ENCODE results near the gene CDY2B. TPM values are rescaled to one million over a fixed set of nuclear protein-coding genes. Genes with fewer than 3 reads are reported as not detected.
"Not testable (repeated sequence)": the region's sequence is repeated elsewhere in the genome, so short reads cannot be mapped to it uniquely, and the experiment has no call there.

The CDY2B gene
- total RNA-seq, 1 experiment from 2014 or later: not detected

DNA sequence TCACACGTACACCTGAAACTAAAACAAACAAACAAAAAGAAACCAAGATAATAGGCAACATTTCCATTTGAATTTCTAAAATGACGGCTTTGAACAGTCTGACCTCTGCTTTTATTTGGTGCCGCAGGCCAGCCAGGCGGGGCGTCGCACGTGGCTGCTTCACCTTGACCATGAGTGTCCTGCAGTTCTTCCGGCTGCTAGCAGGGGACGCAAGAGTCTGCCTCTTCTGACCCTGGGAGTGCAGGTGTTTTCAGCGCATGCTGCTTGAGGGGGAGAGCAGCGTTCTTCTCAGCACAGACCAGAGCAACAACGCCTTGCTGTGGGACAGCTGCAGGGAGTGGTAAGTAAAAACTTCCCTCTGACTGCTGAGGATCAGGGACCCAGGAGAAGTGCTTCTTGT is 47.9 kb downstream of the CDY2B start:
- H3K79me2 ChIP-seq (ENCODE audit: insufficient read depth, low read length); POLR2A ChIA-PET; H3K27ac ChIP-seq (ENCODE audit: low read depth, low read length); DNase-seq (ENCODE audit: low read depth, low spot score); H3K27me3 ChIP-seq (ENCODE audit: insufficient read depth, low read length); H4K20me1 ChIP-seq (ENCODE audit: insufficient read depth); ATAC-seq; H3K9me3 ChIP-seq (ENCODE audit: control insufficient read depth in 1 of 2, insufficient read depth in 1 of 2, low read depth in 1 of 2, low read length in 2 of 2); H3K9ac ChIP-seq (ENCODE audit: low read length); intact Hi-C loops (cut with micrococcal nuclease); H3K4me3 ChIP-seq (replicated peaks in 1 of 2; ENCODE audit: low read depth in 1 of 2, low read length in 2 of 2); H2AFZ ChIP-seq (ENCODE audit: low read depth, low read length, poor library complexity, severe bottlenecking); RAD21 ChIA-PET (ENCODE audit: low non-redundant PET in 1 of 2, low total read pairs in 2 of 2, uncharacterized antibody in 2 of 2, unreplicated experiment in 2 of 2); H3K36me3 ChIP-seq (ENCODE audit: control insufficient read depth in 1 of 2, insufficient read depth in 2 of 2, low read length in 2 of 2); BruUV-seq (replicated peaks); H3K4me1 ChIP-seq (ENCODE audit: control insufficient read depth in 1 of 2, insufficient read depth in 2 of 2, low read length in 2 of 2); H3K4me2 ChIP-seq (ENCODE audit: low read length); CTCF ChIA-PET; H3K9me2 ChIP-seq (ENCODE audit: insufficient read depth): not testable (repeated sequence)

Other genes with a start within 250 kb of the CDY2B start
- not detected for gene CDY2A, start 145.6 kb upstream of the CDY2B start, total RNA-seq (2021; ENCODE audit: unreplicated experiment)

All from HCT116 (cell line).